GM15510 (cell line): ENCODE data around the gene IKBKE.

Source experiments
- POLR2A ChIP-seq: IDR thresholded peaks from 3 replicates; pipeline ENCODE4 v1.6.1; 2011; ENCODE audit warnings: borderline replicate concordance; ENCODE audit not compliant: insufficient read length; ENCODE audit errors: extremely low read depth

Gene IKBKE

DNA sequence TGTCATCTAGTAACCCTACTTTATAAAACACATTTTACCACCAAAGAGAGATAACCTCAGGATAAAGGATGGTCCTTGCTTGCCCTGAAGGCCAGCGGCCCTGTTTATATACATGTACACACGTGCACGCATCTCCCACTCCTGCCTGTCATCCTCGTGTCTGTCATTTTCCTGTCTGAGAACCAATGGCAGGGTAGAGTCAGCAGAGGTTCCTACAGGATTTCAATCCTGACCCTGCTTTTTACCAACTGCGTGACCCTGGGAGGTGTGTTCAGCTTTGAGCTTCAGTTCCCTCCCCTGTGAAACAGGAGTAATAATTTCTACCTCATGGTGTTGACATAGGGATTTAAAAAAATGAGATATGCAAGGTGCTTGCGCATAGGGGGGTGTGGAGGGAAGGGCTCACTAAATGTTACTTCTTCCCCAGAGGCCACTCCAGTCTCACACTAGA, 24.8 kb downstream of the IKBKE start:
- no peak for TF ChIP-seq POLR2A

DNA sequence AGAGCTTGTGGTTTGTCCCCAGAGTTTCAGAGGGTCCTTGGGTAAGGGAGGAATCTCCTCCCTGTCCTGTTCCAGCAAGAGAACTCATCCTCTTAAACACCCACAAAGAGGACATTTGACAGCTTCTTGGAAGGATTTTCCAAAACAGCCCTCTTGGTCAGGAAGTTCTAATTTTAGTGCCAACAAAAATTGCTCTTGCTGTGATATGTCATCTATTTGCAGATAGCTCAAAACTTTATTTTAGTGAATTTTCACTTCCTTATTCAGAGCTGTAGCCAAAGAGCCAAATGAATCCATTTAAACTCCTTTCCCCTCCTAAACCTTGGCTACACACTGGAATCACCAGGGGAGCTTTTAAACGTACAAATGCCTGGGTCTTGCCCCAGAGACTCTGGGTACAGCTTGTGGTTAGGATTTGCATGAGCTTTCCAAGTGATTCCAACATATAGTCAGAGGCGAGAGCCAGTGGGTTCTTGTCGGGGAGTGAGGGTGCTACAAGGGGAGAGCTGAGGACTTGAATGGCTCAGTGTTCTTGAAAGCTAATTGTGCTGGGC, 25.3 kb downstream of the IKBKE start:
- no peak for TF ChIP-seq POLR2A

DNA sequence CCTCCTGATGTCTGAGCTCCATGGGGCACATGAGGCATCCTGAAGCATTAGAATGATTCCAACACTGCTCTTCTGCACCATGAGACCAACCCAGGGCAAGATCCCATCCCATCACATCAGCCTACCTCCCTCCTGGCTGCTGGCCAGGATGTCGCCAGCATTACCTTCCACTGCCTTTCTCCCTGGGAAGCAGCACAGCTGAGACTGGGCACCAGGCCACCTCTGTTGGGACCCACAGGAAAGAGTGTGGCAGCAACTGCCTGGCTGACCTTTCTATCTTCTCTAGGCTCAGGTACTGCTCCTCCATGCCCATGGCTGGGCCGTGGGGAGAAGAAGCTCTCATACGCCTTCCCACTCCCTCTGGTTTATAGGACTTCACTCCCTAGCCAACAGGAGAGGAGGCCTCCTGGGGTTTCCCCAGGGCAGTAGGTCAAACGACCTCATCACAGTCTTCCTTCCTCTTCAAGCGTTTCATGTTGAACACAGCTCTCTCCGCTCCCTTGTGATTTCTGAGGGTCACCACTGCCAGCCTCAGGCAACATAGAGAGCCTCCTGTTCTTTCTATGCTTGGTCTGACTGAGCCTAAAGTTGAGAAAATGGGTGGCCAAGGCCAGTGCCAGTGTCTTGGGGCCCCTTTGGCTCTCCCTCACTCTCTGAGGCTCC, 26.0 kb downstream of the IKBKE start:
- TF ChIP-seq POLR2A: no peak

DNA sequence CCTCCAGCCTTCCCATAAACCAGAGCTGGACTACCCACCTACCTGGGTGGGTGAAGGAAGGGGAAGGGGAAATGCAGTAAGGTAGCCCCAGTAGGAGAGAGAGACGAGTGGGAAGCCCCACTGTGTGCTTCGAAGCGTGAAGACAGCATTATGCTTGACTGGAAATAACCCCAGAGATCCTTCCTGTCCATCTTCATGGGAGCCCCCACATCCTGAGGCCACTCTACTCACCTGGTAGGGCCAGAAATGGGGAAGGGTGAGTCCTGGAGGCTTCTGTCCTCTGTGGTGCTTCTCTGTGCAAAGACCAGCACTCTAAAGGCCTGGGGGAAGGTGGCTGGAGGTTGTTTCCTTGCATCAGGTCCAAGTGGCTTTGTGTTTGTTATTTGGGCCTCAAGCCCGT, 27.1 kb downstream of the IKBKE start:
- TF ChIP-seq POLR2A: no peak

DNA sequence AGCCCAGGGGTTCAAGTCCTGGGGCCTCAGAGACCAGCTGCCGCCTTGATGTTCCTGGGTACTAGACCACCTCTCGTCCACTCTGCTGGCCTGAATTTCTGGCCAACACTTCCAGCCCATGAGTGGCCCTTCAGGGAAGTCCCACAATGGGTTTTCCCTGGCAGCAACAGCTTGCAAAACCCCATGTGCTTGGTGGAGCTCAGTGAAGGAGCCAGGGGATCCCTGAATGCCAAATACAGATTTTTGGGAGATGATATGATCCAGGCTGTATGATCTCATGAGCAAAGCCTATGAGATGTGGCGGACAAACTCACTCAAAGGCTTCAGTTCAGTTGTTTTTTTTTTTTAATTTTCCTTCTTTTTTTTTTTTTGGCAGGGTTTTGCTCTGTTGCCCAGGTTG, 27.5 kb downstream of the IKBKE start:
- TF ChIP-seq POLR2A: no peak

DNA sequence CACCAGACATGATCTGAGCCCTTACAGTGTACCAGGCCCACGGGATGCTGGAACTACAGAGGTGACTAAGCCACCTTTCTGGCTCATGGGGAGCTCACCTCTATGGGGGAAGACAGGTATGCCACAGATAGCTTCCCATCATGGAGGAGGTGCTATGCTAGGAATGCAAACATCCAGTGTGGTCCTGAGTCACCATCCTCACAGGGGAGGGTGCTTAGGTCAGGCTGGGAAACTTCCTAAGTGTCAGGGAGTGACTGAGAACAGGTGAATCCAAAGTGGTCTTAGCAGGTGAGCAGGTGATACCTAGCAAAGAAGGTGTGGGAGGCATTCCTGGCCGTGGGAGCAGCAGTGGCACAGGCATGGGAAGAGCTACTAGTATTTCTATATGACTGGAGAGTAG, 28.4 kb downstream of the IKBKE start:
- TF ChIP-seq POLR2A: no peak

DNA sequence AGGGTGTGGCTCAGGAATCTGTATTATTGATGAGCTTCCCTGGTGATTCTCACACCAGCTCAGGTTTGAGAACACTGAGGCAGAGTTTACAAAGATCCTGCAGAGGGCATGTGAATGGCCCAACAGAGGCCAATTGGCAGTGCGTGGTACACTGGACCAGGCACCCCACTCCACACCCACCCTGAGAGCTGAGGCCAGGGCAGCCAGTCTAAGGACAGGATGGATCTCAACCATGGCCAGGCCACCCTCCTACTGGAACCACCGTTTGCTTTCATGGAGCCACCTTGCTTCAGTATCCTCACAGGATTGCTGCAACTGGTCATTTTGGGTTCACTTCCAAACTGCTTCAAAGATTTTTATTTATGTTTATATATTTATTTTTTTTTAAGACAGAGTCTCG, 29.8 kb downstream of the IKBKE start:
- TF ChIP-seq POLR2A: no peak

DNA sequence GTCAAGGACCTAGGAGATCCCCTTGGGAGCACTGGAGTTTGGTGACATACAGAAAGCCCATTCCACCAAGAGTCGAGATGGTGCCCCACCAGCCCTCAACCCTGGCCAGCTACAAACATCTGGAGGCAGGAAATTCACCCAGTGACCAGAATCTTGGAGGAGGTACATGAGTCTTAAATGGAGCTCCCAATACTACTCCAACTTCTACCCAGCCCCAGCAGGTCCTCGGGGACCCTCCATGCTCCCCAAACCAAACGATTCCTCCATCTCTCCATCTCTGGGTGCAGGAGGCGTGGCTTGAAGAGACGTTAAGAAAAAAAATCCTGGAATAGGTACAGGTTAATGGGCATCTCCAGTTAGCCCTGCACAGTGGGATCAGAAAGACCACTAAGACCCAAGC, 31.6 kb downstream of the IKBKE start:
- TF ChIP-seq POLR2A: no peak

DNA sequence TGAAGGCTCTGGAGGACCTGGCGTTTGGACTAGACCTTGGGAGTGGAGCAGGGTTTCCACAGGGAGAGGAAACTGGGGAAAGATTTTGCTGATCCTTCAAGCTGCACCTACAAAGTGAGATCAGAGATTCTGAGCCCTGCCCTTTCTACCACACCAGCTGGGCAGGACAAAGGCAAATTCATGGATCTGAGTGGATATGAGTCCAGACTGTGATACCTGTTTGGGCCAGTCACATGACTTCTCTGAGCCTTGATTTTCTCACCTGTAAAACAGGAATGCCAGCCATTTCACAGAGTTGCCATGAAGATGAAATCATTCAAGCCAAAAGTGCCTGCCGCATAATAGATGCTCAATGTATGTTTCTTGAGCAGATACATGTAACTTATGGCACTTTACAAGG, 32.1 kb downstream of the IKBKE start:
- no peak for TF ChIP-seq POLR2A

DNA sequence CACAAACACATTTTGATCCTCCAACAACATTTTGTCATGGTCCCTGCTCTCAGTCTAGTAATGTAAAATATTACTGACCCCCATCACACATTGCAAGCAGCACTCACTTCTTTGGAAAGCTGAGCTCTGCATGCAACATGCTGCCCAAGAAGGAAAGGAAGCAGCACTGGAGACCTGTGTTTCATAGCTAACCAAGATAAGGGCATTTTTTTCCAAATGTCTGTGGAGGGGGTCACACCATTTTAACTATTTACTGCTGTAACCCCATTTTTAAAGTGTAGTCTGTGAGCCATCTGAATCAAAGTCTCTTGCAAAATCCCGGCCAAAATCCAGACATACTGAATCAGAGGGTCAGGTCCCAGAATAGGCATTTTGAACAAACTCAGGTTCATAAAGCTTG, 32.5 kb downstream of the IKBKE start:
- TF ChIP-seq POLR2A: no peak

DNA sequence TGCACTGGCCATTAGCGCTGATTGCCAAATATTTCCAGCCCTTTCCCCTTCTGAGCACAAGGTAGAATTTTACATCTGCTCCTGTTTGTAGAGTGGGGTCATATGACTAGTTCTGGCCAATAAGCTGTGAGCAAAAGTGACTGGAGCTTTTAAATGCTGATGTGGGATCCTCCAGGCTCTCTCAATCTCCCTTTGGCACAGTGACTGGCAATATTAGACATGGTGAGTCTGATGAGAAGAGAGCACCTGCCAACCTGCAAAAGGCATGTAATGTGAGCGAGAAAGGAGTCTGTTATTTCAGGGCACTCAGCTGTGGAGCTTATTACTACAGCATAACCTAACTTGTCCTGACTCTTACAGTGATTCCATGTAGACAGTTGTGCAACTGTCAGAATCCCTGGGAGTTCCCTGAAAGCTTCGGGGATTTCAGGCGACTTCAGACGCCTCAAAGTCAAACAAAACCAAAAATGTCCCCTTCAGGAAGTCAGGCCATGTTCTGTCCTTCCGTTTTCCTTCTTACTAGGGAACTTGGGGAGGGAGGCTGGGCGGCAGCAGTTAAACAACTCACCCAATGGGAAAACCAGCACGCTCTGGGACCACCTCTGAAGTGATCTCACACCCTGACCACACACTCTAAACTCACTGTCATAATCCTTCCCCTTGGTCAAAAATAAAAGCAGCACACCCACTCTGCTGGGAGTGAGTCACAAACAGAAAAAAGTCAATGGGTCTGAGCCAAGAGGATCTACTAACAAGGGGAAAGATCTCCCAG, 33.5 kb downstream of the IKBKE start:
- TF ChIP-seq POLR2A: no peak

DNA sequence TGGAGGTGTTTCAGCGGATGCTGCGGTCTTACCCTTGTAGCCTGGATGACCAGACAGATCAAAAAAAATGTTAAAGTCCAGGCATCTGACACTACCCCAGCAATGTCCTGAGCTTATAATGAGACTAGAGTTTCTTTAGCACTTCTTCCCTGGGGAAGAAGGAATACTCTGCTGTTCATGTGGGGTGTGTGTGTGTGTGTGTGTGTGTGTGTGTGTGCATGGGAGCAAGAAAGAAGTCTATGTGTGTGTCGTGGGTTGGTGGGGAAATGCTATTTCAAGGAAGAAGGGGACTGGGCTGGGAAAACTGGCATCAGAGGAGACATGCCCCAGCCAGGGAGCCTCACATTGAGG, 34.1 kb downstream of the IKBKE start:
- TF ChIP-seq POLR2A: no peak

DNA sequence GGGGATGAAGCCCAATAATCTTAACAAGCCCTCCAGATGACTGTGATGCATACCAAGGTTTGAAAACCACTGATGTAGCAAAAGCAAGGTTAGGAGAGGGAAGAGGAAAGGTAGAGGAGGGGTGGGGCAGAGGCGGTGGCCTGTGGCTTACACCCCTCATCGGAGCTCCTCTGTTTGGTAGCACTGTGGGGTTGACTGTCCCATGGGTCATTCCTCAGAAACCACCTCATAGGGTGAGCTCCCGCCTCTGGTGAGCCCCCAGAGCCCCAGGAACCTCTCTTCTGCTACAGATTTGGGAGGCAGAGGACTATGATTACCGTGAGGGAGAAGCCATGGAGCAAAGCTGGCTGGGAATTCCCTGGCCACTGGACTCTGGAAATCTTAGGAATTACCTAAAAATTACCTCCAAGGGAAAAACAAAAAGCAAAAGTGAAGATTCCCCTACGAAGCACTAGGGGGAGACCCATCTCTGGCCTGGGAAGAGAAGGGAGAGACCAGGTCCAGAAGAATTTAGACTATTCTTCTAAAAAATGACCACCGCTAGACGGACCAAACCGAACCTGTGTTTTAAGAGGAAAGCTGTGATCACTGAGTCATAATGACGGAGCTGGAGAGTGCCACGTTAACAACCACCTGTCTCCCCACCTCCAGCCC, 35.6 kb downstream of the IKBKE start:
- TF ChIP-seq POLR2A: no peak

DNA sequence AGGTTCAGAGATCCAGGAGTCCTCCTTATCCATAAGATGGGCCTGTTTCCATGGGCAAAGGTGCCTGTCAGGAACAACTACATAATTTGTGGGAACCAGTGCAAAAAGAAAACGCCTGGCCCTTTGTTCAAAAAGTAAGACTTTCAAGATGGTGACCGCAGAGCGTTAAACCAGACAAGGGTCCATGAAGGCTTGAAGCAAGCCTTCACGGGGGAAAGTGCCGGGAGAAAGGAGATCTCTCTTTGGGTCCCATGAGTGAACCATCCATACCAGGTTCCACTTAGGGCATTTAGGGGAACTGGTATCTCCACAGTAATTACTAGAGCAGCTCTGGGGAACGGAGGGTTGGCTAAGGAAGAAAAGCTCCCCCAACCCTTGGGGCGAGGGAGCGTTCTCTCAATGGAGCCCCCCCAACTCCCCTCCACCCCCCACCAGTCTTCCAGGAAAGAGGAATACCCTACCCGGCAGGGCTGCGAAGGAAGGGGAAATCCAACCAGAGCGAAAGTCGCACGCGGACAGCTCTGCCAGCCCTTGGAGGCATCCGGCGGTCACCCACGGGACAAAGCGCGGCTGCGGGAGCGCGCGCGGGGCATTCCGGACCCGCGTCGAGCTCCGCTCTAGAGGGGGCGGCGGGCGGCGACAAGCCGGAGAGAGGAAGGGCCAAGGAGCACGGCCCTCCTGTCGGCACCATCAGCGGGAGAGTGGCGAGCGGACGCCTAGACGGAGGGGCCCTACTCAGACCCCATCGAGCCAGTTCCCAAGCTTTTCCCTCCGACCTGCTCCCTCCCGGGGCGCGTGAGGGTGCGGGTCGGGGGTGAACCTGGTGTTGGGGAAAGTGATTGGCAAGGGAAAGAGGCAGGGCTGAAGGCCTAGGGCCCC, 36.4 kb downstream of the IKBKE start:
- no peak for TF ChIP-seq POLR2A
